DMS 273 (cell line): ENCODE measurements around the gene DHX38.

Experiments used
- DNase-seq: peaks from one replicate; lab custom pipeline; 2025; ENCODE audit not compliant: unreplicated experiment; lab: John Stamatoyannopoulos, UW

Gene DHX38

GRCh38 chr16:72083778-72084404, 9.8 kb upstream of the DHX38 start:
- DNase-seq = no peak

- no peak for DNase-seq
Observed at GRCh38 chr16:72084445-72084844, 9.2 kb upstream of the DHX38 start.

DNA sequence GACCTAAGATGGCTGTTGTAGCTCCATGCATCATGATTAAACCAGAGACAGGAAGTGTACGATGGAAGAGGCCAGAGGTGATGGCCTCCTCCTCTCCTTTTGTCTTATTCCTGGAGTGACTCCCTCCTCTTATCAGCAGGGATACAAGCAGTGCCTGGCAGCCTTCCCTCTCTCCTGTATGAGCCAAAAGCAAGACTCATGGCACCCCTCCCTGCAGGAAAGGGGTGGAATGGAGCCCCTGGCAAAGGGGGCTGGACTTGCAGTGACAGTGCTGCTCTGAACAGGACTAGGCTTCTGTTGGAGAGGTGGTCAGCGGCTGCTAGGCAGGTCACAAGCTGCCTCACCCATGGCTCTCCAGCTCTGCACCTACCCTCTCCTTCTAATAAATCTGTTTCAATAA, 8.6 kb upstream of the DHX38 start:
- DNase-seq = no peak

GRCh38 chr16:72091217-72091616, 2.4 kb upstream of the DHX38 start:
- DNase-seq = no peak

DNA sequence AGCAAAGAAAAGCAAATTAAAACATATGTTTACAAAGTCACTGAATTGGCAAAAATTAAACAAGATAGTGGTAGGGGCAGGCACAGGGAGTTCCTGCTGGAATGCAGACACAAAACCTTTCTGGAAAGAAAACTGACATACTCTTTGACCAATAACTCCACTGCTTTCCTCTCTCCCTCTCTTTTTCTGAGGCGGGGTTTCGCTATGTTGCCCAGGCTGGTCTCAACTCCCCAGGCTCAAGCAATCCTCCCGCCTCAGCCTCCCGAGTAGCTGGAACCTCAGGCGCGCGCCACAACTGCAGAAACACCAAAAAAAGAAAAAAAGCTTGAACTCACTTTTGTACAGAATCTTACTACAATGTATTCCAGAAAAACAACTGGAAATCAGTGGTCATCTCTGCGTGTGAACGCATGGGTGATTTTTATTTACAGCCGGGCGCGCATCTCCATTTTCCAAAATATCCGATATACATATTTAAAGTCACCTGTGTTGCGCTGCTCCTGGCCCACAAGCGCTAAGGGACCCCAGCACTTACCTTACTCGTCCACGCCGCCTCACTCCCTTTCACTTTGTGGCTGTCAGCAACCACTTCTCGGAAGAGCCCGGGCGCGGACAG, 707 bp upstream of the DHX38 start:
- DNase-seq = peak; percentile 75

DNA sequence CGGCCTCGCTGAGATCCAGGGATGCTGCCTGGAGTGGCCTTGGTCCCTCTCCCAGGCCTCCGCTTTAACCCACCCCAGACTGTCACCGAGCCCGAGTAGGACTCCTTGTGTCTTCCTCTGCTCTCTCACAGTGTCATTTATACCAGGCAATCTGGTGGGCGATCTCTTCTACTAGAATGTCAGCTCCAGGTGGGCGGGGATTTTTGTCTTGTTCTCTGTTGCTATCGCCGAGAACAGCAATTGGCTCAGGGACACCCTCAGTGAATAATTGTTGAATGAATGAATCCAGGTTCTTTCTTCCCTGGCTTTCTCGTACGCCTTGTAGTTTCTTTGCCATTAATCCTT, 591 bp downstream of the DHX38 start:
- DNase-seq = peak; percentile 47

DNA sequence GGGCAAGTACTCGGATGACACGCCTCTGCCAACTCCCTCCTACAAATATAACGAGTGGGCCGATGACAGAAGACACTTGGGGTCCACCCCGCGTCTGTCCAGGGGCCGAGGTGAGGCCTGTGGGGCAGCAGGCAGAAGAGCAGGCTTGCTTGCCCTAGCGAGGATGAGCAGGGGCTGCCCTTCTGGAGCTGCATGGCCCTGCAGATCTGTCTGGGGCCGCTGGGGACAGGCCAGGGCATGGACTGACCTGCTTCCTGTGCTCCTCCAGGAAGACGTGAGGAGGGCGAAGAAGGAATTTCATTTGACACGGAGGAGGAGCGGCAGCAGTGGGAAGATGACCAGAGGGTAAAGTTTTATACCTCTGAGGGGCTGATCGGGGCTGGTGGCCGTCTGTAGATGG, 5.3 kb downstream of the DHX38 start:
- no peak for DNase-seq

DNA sequence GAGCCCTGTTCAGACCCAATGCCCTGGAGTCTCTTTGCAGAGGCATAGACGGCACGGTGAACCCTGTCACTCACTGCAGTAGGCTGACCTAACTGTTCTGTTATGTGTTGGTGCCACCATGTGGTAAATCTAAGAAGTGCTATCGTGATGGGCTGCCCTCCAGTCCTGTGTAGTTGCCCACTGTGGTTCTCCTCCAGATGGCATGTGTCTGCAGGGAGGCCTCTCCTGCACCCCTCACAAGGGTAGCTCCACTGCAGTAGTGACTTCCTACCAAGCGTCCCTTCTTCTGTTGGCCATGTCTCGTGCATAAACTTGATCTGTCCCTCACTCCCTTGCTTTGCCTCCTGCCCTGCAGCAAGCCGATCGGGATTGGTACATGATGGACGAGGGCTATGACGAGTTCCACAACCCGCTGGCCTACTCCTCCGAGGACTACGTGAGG, 5.8 kb downstream of the DHX38 start:
- peak; percentile 84 for DNase-seq

- DNase-seq = no peak
Observed at GRCh38 chr16:72101195-72101594, 7.5 kb downstream of the DHX38 start.

- no peak for DNase-seq
Observed at GRCh38 chr16:72104905-72105304, 11.3 kb downstream of the DHX38 start.

DNA sequence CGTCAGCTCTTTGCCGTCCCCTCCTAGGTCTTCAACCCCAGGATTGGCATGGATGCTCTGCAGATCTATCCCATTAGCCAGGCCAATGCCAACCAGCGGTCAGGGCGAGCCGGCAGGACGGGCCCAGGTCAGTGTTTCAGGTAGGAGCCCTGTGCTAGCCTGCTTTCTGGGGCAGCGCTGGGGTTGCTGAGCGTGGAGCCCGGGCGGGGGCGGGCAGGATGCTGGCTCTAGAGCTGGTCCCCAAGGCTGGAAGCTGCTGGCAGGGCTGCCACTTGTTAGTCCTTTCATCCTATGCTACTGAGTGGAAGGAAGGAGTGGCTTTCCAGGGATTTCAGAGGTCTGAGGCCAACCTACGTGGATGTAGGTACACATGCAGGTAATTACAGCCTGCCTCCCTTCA, 12.3 kb downstream of the DHX38 start:
- no peak for DNase-seq

DNA sequence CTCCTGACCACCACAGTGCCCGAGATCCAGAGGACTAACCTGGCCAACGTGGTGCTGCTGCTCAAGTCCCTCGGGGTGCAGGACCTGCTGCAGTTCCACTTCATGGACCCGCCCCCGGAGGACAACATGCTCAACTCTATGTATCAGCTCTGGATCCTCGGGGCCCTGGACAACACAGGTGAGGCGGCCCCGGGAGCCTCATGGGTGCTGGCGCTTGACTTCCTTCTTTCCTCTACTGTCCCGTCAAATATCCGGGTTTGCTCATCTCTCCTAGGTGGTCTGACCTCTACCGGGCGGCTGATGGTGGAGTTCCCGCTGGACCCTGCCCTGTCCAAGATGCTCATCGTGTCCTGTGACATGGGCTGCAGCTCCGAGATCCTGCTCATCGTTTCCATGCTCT, 13.7 kb downstream of the DHX38 start:
- no peak for DNase-seq

DNA sequence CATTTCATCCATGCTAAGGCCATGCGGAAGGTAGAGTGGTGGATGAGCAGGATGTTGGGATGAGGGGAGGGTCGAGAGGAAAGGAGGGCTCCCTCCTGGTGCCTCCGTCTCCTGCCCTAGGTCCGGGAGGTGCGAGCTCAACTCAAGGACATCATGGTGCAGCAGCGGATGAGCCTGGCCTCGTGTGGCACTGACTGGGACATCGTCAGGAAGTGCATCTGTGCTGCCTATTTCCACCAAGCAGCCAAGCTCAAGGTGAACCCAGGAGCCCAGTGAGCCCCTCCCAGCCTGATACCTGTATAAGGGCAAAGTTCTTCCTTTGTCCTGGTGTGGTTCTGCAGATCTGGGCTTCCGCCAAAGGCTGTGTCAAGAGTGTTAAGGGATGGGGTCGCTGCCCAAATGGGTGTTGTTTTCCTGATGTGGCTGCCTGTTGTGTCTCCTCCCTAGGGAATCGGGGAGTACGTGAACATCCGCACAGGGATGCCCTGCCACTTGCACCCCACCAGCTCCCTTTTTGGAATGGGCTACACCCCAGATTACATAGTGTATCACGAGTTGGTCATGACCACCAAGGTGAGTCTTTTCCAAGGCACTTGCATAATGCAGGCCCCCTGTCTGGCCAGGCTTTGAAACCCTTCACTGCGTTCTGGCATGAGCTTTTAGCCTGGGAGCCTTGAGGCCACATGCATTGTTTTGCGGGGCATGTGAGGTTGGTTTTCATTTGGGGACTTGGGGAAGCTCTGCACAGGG, 14.9 kb downstream of the DHX38 start:
- no peak for DNase-seq

DNA sequence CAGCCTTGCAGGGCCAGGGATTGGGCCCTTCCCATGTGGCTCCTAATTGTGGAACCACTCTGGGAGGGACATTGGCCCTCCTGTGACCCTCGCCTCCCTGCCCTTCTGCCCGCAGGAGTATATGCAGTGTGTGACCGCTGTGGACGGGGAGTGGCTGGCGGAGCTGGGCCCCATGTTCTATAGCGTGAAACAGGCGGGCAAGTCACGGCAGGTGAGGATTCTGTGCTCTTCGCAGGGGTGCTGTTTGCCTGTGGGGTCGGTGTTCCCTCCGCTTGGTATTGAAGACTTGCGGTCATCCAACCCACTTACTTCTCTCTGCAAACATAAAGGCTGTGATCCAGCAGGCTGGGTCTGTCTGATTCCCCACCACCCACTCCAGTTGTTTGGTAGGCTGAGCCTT, 15.7 kb downstream of the DHX38 start:
- no peak for DNase-seq

- DNase-seq = no peak
Observed at GRCh38 chr16:72109966-72110530, 16.4 kb downstream of the DHX38 start.

DNA sequence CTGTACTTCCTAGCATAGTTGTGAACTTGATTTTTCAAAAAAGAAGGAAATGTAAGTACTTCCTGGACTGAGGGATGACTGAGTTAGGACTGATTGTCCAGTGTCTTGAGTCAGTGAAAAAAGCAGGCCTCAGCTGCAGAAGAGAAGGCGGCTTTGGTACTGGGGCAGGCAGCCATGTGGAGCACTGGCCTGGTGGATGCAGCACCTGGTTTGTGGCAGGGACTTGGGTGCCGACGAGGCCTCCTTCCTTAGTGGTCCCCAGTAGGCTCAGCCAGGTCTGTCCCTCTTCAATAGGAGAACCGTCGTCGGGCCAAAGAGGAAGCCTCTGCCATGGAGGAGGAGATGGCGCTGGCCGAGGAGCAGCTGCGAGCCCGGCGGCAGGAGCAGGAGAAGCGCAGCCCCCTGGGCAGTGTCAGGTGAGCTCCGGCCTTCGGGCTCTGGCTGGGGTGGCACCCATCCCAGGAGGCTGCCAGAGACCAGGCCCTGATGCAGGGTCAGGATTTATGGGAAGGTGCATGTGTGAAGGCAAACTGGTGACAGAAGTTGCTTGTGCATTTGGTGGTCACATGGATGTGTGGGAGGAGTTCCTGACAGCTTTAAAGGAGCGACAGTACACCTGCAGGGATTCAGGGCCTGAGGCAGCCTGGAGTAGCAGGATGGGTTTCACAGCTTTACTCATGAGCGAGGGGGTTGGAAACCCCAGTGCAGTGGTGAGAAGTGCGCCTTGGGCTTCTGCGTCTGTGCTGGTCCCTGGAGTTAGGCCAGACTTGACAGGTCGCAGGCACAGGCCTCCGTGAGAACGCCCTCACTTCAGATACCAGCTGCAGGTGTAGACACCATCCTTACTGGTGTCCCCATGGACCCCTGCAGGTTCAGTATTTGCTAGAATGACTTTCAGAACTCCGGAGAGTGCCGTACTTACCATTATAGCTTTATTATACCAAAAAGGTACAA, 17.3 kb downstream of the DHX38 start:
- DNase-seq = no peak

GRCh38 chr16:72111657-72112451, 18.2 kb downstream of the DHX38 start:
- DNase-seq = no peak

DNA sequence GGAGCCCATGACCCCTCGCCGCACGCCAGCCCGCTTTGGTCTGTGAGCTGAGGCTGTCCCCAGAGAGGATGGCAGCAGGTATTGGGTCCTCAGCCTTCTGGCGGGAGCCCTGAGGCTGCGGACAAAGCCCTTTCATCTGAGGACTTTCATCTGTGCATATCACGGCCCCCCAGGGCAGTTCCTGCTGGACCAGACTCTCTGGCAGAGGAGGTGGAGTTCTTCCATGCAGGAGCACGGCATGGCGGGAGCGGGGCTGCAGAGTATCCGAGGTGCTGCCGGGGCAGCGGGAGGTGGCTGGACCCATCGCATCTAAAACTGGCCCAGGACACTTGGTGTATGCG, 18.8 kb downstream of the DHX38 start:
- no peak for DNase-seq

- no peak for DNase-seq
Observed at GRCh38 chr16:72112906-72113615, 19.4 kb downstream of the DHX38 start.

- DNase-seq = no peak
Observed at GRCh38 chr16:72113616-72113945, 19.9 kb downstream of the DHX38 start.
